Activated CD4-positive, alpha-beta T cell treated with anti-CD3 and anti-CD28 coated beads for 24 hours (primary cell): Measurements from ENCODE around the gene TDRD12.
A peak's percentile ranks its signal among the peaks of the same experiment; 100 is the strongest.

Experiments
- DNase-seq, 2 donors: peaks; one replicate each; pipeline ENCODE4 v3.0.0-alpha.2; 2020; ENCODE audit warnings: low read depth in 2 of 2

TDRD12 gene, protein sequence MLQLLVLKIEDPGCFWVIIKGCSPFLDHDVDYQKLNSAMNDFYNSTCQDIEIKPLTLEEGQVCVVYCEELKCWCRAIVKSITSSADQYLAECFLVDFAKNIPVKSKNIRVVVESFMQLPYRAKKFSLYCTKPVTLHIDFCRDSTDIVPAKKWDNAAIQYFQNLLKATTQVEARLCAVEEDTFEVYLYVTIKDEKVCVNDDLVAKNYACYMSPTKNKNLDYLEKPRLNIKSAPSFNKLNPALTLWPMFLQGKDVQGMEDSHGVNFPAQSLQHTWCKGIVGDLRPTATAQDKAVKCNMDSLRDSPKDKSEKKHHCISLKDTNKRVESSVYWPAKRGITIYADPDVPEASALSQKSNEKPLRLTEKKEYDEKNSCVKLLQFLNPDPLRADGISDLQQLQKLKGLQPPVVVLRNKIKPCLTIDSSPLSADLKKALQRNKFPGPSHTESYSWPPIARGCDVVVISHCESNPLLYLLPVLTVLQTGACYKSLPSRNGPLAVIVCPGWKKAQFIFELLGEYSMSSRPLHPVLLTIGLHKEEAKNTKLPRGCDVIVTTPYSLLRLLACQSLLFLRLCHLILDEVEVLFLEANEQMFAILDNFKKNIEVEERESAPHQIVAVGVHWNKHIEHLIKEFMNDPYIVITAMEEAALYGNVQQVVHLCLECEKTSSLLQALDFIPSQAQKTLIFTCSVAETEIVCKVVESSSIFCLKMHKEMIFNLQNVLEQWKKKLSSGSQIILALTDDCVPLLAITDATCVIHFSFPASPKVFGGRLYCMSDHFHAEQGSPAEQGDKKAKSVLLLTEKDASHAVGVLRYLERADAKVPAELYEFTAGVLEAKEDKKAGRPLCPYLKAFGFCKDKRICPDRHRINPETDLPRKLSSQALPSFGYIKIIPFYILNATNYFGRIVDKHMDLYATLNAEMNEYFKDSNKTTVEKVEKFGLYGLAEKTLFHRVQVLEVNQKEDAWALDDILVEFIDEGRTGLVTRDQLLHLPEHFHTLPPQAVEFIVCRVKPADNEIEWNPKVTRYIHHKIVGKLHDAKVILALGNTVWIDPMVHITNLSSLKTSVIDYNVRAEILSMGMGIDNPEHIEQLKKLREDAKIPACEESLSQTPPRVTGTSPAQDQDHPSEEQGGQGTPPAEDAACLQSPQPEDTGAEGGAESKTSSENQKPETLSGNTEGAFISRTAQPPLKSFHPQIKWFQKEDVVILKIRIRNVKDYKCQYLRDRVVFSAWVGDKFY (N-terminal part only)

DNA sequence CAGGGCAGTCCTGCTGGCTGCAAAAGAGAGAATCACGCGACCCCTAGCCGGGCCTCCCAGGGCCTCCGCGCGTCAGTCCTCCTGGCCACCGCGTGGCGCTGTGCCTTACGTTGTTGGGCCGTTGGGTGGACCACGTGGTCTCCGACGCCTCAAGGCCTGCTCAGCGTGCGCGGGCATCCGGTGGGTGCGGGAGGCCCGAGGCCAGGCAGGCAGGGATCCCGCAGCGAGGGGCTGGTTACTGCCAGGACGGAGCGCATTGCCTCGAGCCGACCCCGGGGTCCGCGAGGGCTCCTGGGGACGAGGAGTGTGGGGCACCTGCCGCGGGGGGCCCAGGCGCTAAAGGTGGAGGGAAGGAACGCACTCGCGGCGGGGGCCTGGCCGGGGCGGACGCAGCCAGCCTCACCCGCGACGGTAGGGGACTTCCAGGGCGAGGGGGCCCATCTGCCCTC, at the start of gene TDRD12:
Gene TDRD12, plus strand, starts transcription at position 157 of the 449 bp plus-strand sequence. CDS start 306 bp downstream, outside the sequence.
- DNase-seq = no peak

DNA sequence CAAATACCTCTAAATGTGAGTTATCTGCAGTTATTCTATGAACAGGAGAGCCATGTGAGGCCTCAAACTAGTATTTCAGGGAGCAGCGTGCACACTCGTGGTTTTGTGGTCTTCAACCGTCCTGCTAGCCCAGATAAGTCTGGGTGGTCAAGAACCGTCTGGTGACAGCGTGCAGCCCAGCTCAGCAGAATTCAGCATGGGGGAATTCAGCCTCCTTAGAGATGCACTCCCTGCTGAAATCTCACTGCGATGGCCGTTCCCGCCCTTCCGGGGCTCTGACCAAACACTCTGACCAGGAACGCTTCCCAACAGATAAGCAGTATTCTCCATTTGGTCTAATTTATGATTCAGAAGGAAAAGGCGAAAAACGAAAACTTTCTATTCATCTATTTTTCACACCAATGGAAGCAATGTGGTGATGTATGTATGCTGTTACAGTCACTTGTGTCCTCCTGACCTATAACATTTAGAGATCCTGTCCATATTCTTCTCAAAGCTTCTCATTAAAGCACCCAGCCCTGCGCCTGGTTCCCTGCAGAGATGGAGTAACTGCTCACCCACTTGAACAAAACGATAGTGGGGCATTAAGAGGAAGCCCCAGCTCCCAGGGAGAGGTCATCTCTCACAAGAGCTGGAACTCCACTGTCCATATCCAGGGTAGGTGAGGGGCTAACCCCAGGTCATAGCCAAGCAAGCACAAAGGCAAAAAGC, 47.5 kb upstream of the TDRD12 start:
- no peak for DNase-seq

DNA sequence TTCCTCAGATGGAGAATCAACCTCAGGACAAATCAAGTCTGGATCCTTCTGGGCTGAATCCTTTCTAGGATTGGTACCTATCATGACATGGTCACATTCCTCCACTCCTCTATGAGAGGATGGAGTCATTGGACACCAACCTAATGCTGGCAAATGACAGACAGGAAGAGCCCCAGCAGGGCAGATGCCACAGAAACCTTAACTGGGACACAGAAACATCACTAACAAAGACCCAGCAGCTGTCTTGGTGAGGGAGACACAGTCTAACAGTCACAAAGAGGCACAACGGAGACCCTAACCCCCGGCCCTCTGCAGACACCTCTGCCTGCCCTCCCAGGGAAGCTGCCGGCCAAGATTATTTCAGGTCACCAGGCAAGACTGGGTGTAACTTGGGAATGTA, 46.7 kb upstream of the TDRD12 start:
- no peak for DNase-seq

DNA sequence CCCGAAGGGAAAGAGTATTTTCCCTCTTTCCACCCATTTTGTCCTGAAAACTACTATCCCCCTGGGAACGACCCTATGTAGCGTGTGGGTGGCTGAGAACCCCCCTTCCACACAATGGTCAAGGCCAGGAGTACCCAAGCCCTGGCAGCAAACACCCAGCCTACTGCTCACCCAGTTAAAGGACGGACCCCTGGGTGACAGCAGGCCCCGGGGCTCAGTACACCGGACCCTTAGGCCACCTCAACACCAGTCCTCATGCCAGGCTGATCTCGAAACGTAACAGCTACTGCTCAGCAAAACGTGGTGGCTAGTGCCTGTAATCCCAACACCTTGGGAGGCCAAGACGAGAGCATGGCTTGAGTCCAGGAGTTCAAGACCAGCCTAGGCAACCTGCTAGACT, 46.0 kb upstream of the TDRD12 start:
- DNase-seq = no peak

DNA sequence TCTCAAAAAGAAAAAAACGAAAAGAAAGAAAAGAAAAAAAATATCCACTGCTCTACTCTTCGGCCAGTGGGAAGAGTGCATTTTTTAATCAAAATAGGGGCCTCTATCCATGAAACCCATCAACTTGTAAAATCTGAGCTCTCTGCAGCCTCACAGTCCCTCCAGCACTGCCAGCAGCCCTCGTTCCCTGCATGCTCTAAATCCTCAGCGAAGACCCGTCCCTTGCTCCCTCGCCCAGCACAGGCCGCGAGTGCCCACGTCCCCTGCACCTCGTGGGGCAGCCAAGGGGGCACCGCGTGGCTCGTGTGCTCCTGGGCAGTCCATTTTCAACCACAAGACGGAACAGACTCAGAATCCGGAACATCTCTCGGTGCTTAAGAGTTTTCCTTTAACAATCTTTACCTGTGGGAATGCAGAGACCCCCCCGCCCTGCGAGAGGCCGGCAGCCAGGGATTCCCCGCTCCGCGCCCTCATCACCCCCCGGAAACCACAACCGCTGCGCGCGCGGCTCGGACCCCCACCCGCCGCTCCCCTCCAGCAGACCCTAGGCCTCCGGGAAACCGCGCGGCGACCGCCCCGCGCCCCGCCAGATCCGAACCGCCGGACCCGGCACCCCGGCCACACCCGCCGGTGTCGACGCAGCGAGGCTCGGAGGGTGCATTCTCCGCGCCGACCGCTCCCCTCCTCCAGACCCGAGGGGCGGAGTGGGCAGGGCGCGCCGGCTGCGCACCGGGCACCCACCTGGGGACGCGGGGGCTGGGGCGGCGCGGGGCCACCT, 45.2 kb upstream of the TDRD12 start:
- DNase-seq = no peak

DNA sequence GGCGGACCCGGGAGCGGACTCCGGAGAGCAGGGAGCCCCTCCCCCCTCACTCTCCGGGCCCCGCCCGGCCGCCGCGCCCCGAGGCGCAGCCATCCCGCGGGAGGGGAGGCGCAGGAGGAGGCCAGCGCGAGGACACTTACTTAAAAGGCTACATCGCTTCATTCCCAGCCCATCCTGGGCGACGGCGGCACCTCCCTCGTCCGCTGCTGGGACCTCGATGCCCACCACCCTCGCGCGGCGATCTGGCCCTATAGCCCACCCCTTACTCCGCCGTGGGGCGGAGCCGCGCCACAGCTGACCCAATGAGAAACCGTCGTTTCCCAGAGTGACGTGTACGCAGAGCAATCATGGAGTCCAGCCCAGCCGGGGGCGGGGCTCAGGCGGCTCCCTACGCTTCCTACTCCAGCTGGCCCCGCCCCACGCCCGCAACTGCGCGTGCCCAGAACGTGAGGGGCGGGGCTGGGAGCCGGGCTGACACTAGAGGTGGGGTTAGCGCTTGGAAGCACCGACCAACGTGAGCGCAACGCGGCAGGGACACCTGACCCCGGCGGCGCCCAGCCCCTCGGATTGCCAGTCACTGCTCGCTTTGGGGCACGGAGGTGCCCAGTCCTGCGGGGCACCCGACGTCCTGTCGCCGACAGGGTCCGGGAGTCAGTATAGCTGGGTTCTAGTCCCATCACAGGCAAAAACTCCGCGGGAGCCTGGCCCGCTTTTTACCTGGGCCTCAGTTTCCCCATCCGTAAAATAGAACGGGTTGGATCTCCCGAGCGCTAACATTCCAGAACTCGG, 44.4 kb upstream of the TDRD12 start, which contains the start of gene ANKRD27:
Gene ANKRD27, minus strand, starts transcription at position 250 of the 789 bp plus-strand sequence. CDS start 16,165 bp downstream, outside the sequence.
- DNase-seq = peak; percentile 95 to 97

DNA sequence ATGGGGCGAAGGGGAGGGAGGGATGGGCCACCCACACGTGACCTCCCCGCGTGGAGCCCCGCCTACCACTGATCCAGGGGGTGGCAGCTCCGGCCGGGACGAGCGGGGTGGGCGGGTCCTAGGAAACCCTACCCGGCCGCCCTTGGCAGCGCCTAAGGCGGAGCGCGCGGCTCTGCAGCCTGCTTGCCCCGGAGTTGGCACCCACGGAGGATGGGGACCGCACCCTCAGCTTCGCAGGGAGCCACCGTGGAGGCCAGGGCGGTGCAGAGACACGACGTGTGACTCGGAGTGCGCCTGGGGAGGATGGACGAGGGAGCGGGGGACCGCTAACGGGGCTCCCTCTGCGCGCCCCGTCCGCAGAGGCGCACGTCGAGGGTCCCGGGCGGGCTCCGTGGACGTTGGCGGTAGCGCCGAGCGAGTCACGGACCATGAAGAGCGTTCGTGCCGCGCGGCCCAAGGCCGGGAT, 43.8 kb upstream of the TDRD12 start, which contains the start of gene RGS9BP:
Gene RGS9BP, plus strand, starts transcription at position 129 of the 466 bp plus-strand sequence. CDS start 416 bp downstream, outside the sequence.
- DNase-seq = peak in 1 of 2 donors; percentile 44

DNA sequence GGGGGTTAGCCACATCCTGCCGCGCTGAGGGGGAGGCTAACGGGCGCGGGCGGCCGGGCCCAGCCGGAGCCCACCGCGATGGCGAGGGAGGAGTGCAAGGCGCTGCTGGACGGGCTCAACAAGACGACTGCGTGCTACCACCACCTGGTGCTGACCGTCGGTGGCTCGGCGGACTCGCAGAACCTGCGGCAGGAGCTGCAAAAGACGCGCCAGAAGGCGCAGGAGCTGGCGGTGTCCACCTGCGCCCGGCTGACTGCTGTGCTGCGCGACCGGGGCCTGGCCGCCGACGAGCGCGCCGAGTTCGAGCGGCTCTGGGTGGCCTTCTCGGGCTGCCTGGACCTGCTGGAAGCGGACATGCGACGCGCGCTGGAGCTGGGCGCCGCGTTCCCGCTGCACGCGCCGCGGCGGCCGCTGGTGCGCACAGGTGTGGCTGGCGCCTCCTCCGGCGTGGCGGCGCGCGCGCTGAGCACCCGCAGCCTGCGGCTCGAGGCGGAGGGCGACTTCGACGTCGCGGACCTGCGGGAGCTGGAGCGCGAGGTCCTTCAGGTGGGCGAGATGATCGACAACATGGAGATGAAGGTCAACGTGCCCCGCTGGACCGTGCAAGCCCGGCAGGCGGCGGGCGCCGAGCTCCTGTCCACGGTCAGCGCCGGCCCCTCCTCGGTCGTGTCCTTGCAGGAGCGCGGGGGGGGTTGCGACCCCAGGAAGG, 43.2 kb upstream of the TDRD12 start:
- no peak for DNase-seq

DNA sequence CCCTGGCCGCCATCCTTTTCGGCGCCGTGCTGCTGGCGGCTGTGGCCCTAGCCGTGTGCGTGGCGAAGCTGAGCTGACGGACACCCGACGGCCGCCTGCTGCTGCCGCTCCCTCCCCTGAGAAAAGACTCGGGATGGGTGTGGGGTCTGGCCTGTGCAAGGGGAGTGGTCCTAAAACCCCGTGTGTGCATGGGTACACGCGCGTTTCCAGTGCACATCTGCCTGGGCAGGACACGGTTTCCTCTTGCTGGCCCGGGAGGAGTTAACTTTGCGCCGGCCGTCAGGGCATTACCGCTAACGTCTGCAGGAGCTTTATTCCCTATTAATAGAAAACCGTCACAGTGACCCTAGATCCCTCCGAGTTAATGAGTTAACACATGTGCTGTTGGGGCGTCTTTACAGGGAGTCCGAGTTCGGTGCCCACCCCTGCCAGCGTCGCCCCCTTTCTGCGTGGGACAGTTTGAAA, 42.6 kb upstream of the TDRD12 start:
- DNase-seq = no peak

DNA sequence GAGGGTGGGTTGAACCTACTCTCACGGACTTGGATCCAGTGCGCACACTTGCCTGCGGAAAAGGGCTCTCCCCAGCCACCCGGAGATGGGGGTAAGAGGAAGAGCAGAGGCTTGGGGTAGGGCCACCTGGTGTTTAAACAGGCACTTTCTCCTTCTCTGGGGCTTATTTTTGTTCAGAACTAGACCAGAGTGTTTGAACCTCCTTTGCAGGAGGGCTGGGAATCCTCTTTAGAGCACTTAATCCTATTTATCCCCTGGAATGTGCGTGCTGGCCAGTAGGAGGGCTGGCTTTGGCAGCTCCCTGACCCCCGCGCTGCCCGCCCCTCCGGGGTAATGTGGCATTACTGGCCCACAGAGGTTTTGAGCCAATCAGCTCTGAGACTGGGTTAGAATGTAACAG, 41.9 kb upstream of the TDRD12 start:
- no peak for DNase-seq

DNA sequence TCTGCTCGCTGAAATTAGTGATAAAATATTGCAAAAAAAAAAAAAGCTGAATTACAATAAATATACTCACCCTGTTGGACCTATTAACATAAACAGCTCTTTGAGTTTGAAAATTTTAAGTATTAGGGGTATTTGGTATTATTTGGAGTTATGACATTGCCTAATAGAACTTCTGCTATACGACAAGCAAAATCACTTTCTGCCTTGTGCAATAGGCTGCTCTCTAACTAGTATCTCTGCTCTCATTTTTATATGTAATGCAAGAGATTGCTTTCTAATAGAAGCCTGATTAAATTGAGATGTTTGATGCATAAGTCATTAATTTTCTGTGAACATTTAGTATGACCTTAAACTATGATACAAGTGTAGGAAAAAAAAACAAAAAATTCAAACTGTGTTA, 38.6 kb upstream of the TDRD12 start:
- DNase-seq = no peak

DNA sequence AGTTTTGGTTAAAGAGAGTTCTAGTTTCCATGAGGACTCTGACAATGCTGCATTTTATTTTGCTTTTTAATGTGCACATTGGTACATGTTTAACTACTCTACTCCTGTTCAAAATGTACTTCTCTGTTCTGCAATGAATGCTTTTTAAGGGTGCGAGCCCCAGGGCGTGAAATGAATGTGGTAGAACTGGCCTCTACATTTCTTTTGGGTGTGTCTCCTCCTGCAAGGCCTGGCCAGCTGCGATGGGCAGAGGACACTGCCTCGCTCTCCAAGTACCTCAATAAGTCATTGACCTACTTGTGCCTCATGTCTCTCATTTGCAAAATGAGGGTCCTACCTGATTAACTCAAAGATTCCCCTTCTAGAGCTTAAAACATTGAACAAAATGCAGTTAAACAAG, 37.2 kb upstream of the TDRD12 start:
- DNase-seq = no peak

DNA sequence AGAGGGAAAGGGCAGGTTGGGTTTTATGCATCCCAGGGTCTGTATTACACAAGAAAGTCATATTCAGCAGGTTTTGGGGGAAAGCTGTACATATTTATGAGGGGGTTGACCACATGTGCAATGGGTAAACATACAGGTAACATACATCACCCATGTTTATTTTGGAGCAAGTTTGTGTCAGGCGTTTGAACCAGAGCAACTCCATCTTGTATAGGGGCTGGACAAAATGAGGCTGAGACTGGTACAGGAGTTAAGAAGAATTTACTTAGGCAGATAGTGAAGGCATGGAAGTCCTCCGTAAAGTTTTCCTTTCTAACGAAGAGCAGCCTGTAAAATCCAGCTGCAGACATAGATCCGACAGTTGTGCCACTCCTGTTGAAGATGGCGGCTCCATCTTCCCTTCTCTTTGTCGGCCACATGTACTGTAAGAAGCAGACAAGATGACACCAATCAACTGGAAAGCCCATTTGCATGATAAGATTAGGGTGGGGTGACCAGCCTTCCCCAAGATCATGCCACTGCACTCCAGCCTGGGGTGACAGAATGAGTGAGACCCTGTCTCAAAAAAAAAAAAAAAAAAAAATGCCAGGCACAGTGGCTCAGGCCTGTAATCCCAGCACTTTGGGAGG, 32.6 kb upstream of the TDRD12 start:
- DNase-seq = no peak

DNA sequence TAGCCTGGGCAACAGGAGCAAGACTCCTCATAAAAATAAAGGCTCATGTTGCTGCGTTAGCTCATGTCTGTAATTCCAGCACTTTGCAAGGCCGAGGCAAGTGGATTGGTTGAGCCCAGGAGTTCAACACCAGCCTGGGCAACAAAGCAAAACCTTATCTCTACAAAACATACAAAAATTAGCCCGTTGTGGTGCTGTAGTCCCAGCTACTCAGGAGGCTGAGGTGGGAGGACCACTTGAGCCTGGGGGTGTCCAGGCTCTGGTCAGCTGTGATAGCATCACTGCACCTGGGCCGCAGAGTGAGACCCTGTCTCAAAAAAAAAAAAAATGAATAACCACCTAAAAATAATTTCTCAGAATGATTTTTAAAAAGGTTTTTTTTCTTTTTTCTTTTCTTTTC, 31.9 kb upstream of the TDRD12 start:
- no peak for DNase-seq

DNA sequence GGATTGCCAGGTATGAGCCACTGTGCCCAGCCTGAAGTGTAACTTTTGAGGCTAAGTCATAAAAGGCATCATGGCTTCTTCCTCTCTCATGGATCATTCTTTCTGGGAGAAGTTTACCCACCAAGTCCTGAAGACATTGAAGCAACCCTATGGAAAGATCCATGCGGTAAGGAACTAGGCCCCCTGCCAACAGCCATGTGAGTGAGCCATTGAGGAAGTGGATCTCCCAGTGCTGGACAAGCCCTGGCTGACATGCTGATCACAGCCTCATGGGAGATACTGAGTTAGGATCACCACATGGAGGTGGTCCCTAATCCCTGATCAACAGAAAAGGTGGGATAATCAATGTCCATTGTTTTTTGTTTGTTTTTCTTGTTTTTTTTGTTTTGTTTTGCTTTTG, 31.3 kb upstream of the TDRD12 start:
- DNase-seq = no peak

DNA sequence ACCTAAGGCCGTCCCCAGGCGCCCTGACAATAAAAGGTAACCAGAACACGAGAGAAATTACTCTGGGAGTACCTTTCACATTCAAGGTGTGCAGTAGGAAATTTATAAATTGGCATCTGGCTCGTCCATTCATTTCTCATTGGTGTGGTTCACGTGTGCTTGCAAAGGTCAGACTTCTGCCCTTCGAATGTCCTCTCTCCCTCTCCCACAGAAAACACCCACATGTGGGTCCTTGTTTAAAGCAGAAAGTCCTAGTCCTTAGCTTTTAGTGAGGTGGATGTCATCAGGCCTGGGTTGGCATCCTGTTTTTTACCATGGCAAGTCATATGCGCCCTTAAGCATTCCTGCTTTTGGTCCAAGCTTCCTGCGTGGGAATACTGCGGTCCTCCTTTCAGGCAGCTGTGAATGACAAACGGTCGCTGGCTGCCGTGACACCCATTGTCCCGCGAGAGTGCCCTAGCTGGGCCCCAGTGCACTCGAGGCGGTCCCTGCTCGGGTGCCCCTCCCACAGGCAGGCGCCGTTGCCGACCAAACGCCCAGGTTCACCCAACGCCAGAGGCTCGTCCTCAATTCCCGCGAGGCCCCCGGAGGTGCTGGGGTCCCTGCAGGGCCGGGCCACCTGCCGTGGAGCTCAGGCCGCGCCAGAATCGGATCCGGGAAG, 28.1 kb upstream of the TDRD12 start, which contains the start of gene NUDT19:
Gene NUDT19, plus strand, starts transcription at position 531 of the 661 bp plus-strand sequence. CDS start 140 bp downstream, outside the sequence.
- DNase-seq = peak; percentile 64 to 76
